Stimulated activated CD4-positive, alpha-beta T cell treated with anti-CD3 and anti-CD28 coated beads, Interleukin-12 subunit alpha, Interleukin-12 subunit beta, amount 100 ng/mL, for 48 hours (primary cell): ENCODE data around the gene NOC3L.
"Not testable (repeated sequence)": the region's sequence is repeated elsewhere in the genome, so short reads cannot be mapped to it uniquely, and the experiment has no call there.

Experiments
- DNase-seq, 3 donors: peaks; one replicate each; pipeline ENCODE4 v3.0.0-alpha.2; 2020; ENCODE audit warnings: low read depth in 2 of 3, low spot score in 1 of 3

The NOC3L gene

GRCh38 chr10:94362360-94363250, at the start of gene NOC3L:
TSS of gene NOC3L (minus strand) at chr10:94362939. CDS start at chr10:94362838, 101 bp downstream.
- peak; percentile 91 to 95 (median 93) for DNase-seq

- DNase-seq: no peak
Measured at GRCh38 chr10:94412449-94412848, 49.7 kb upstream of the NOC3L start.

GRCh38 chr10:94411304-94411703, 48.6 kb upstream of the NOC3L start:
- DNase-seq: no peak

GRCh38 chr10:94409021-94409657, 46.4 kb upstream of the NOC3L start:
- no peak for DNase-seq

- no peak for DNase-seq
Measured at GRCh38 chr10:94407668-94408067, 44.9 kb upstream of the NOC3L start.

- no peak for DNase-seq
Measured at GRCh38 chr10:94405406-94405805, 42.7 kb upstream of the NOC3L start.

GRCh38 chr10:94403380-94404213, 40.9 kb upstream of the NOC3L start:
- peak in 1 of 3 donors; percentile 8 for DNase-seq

- peak in 1 of 3 donors; percentile 5 for DNase-seq
Measured at GRCh38 chr10:94402843-94403379, 40.2 kb upstream of the NOC3L start.

GRCh38 chr10:94402204-94402842, 39.6 kb upstream of the NOC3L start, which contains the start of gene TBC1D12:
TSS of gene TBC1D12 (plus strand) at chr10:94402541. CDS start at chr10:94402614, 73 bp downstream.
- DNase-seq: peak in 2 of 3 donors; percentile 11 to 12

- DNase-seq: no peak
Measured at GRCh38 chr10:94398762-94399161, 36.0 kb upstream of the NOC3L start.

- no peak for DNase-seq
Measured at GRCh38 chr10:94397549-94398370, 35.0 kb upstream of the NOC3L start.

GRCh38 chr10:94392117-94392516, 29.4 kb upstream of the NOC3L start:
- DNase-seq: not testable (repeated sequence)

- not testable (repeated sequence) for DNase-seq
Measured at GRCh38 chr10:94385733-94386132, 23.0 kb upstream of the NOC3L start.

- no peak for DNase-seq
Measured at GRCh38 chr10:94383530-94383929, 20.8 kb upstream of the NOC3L start.

GRCh38 chr10:94376865-94377264, 14.1 kb upstream of the NOC3L start:
- no peak for DNase-seq

- no peak for DNase-seq
Measured at GRCh38 chr10:94375374-94375773, 12.6 kb upstream of the NOC3L start.

GRCh38 chr10:94370501-94370900, 7.8 kb upstream of the NOC3L start:
- no peak for DNase-seq

- DNase-seq: no peak
Measured at GRCh38 chr10:94366382-94366781, 3.6 kb upstream of the NOC3L start.

GRCh38 chr10:94364482-94364881, 1.7 kb upstream of the NOC3L start:
- DNase-seq: no peak

- no peak for DNase-seq
Measured at GRCh38 chr10:94363251-94363565, 469 bp upstream of the NOC3L start.
